Measurements from ENCODE around the gene EIF3A.
A peak's percentile ranks its signal among the peaks of the same experiment; 100 is the strongest.
"Not testable (repeated sequence)": the region's sequence is repeated elsewhere in the genome, so short reads cannot be mapped to it uniquely, and the experiment has no call there.

EIF3A gene

GRCh38 chr10:119080521-119081259, at the start of gene EIF3A:
EIF3A (minus strand) TSS chr10:119080817; CDS start chr10:119080676, 141 bp downstream.
- peak; percentile 87 to 91 for DNase-seq

- DNase-seq: no peak
Observed at GRCh38 chr10:119129721-119130120, 49.1 kb upstream of the EIF3A start.

GRCh38 chr10:119125942-119126341, 45.3 kb upstream of the EIF3A start:
- DNase-seq: no peak

GRCh38 chr10:119120875-119121274, 40.3 kb upstream of the EIF3A start:
- DNase-seq: no peak

DNA sequence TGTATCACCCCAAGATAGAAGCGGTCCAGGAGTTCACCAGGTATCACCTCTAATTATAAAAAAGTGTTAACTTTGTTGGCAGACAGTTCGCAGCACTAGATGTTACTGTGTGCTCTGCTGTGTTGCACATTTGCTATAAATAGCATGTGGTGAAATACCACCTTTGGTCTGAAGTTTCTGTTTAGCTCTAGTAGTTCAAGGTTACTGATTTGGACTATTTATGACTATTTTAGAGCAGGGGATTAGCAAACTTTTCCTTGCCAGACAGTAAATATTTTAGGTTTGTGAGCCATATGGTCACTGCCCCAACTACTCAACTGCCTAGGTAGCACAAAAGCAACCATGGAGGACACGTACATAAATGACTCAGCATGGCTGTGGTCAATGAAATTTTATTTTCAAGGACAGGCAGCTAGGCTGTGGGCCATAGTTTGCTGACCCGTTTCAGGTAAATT, 39.8 kb upstream of the EIF3A start:
- no peak for DNase-seq

DNA sequence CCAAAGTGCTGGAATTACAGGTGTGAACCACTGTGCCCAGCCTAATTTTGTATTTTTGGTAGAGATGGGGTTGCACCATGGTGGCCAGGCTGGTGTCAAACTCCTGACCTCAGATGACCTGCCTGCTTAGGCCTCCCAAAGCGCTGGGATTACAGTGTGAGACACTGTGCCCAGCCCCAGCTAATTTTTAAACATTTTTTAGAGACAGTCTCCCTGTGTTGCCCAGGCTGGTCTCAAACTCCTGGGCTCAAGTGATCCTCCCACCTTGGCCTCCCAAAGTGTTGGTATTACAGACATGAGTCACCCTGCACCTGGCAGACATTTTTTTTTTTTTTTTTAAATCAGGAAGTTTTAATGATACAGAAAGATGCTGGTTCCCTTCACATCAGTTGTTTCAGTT, 38.8 kb upstream of the EIF3A start:
- no peak for DNase-seq

DNA sequence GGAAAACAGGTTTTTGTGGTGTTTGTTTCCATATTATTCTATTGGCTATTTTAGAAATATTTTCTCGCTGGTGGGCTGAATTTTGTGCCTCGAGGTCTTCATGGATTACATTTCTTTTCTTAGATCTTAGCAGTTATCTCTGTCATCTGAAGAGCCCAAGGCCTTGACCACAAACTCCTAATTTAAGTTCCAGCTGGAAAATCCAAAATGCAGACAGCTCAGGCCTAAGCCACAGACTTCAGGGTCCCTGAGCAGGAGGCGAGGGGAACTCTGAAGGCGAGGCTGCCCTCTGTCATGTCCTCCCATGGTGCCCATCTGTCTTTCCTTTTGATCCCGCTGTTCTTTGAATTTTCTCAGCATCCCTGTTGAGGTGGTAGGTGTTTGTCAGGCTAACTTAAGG, 37.6 kb upstream of the EIF3A start:
- no peak for DNase-seq

DNA sequence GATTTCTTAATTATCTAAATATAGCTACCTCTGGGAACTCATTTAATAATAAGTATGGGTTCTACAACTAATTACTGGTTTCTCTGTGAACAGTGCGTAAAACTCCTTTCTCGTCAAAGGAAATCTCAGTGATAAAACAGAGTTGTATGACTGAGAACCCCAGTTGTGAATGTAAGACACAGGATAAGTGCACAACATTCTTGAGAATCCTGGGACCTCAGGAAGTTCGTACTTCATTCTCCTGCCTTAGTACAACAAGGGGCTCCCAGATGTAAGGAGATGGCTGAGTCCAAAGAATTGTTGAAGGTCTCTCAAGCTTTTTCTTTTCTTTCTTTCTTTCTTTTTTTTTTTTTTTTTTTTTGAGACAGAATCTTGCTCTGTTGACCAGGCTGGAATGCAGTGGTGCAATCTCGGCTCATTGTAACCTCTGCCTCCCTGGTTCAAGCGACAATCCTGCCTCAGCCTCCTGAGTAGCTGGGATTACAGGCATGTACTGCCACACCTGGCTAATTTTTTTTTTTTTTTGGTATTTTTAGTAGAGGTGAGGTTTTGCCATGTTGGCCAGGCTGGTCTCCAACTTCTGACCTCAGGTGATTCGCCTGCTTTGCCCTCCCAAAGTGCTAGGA, 35.8 kb upstream of the EIF3A start:
- DNase-seq: no peak

DNA sequence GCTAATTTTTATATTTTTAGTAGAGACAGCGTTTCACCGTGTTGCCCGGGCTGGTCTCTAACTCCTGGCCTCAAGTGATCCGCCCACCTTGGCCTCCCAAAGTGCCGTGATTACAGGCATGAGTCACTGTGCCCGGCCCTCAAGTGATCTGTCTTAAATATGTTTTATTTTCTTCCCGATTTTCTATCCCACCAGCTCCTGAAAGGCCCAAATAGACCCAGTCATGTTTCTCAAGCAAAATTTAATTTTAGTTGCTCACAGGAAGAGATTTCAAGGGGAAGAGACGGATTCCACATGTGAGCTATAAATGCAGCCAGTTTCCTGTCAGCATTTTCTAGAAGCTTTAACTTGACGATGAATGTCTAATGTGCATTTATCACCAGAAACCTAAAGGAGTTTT, 35.3 kb upstream of the EIF3A start:
- DNase-seq: no peak

DNA sequence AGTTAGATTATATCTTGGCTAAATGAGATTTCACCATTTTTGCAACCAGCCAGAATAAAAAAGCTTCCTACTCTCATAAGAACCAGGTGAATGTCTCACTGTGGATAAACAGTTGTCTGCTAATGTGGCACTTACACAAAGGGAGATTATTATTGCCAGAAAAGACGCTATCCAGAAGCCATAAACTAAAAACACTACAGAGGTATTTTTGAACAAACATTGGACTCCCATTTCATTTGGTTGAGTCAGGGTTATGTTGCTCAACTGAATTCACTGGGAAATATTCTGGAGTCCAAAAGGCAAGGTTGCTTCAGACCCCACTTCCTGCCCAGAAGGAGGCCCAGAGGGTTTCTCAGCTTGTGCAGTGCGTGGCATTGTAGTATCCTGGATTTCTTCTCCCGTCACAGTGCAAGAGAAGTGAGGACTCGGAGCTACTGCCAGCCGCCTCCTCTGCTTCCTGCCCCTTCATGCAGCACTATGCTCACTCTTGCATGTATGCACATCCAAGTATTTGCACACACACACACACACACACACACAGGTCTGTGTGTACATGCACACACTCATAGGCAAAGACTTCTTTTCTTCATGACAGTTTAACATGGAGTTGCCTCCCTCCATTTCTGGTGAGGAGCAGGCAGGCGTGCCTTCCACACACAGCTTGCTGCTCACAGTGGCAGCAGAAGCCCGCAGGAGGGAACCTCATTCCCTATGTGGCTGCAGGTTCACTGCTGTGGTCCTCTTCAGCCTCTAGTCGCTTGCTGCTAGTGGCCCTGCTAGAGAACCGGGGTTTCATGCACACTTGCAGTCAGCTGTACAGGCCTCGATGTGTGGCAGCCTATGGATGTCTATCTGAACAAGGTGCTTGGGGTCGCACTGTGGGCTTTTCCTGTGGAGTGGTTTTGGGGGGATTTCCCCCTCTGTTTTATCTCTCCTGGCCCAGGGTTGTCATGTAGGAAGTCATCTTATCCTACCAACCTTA, 33.4 kb upstream of the EIF3A start:
- DNase-seq: no peak

- DNase-seq: no peak
Observed at GRCh38 chr10:119112056-119112455, 31.4 kb upstream of the EIF3A start.

DNA sequence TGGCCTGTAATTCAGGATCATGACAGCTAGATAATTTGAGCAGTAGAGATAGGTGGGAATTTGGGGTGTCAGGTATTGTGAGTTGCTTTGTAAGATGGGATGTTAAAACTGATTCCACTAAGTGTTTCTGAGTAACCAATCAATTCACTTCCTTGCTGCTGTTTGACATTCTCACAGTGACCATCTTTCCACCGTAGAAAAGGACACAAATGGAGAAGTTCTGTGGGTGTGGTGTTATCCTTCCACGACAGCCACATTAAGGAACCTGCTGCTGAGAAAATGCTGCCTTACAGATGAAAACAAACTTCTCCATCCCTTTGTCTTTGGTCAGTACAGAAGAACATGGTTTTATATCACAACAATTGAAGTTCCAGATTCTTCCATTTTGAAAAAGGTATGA, 27.2 kb upstream of the EIF3A start:
- DNase-seq: not testable (repeated sequence)

- not testable (repeated sequence) for DNase-seq
Observed at GRCh38 chr10:119107106-119107505, 26.5 kb upstream of the EIF3A start.

GRCh38 chr10:119105899-119106298, 25.3 kb upstream of the EIF3A start:
- DNase-seq: not testable (repeated sequence)

DNA sequence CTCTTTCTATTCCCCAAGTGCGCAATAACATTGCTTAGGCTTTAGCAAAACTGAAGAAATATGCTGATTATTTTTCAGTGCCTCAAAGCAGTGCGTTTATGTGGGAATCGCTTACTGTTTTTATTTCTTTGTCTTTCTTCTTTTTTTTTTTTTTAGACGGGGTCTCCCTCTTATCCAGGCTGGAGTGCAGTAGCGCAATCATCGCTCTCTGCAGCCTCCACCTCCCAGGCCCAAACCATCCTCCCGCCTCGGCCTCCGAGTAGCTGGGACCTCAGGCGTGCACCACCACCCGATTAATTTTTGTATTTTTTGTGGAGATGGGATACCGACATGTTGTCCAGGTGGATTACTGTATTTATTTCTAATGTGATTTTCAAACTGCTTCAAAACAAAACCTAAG, 24.5 kb upstream of the EIF3A start:
- DNase-seq: no peak

GRCh38 chr10:119104654-119105015, 24.0 kb upstream of the EIF3A start:
- DNase-seq: no peak

DNA sequence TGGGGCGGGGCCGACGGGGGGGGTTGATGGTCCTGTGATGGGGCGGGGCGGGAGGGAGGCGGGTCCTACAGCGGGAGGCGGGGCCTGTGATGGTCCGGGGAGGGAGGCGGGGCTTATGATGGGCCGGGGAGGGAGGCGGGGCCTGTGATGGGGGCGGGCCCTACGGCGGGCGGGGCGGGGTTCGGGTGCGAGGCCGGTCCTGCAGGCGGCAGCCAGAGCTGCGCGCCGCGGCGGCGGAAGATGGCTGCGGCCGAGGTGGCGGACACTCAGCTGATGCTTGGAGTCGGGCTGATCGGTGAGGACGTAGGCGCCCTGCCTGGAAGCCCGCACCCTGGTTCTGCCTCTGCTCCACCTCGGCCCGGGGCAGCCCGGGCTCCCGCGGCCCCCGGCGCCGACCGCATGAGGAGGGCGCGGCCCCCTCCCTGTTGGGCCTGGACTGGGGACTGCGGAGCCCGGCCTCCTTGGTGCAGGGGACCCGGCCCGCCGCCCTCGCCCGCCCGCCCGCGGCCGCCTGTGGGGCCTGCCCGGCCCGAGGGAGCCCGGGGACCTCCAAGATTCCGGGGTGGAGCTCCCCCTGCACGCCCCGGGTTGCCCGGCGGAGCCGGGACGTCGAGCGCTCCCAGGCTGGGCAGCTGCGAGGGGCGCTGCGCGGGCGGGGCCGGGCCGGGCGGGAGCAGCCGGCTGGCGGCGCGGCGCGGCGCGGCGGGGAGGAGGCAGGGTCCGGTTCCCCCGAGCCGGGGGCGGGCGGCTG, 23.5 kb upstream of the EIF3A start, which contains the start of gene DENND10:
Gene DENND10, plus strand, starts transcription at position 211 of the 751 bp plus-strand sequence. Its CDS starts 30 bp downstream, at position 241.
- peak; percentile 68 to 80 for DNase-seq

DNA sequence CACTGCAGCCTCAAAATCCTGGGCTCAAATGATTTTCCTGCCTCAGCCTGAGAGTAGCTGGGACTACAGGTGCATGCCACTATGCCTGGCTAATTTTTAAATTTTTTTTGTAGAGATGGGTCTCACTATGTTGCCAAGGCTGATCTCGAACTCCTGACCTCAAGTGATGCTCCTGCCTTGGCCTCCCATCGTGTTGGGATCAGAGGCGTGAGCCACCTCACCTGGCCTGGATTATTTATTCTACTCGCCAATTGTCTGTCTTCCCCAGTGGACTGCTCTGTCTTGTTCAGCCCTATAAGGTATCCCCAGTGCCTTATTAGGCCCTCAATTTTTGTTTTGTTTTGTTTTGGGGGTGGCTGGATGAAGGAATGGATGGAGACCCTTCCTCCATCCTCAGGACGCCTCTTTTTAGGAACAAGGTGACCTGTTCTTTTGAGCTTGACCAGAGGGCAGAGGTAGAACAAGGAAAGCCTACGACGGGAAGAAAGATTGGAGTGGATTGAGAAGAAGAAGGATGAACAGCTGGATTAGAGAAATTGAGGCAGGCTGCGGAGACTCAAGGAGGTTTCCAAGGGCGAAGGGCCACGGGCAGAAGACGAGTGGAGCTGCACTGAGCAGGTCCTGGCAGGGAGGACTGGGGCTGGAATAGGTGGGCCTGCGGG, 22.8 kb upstream of the EIF3A start:
- no peak for DNase-seq

DNA sequence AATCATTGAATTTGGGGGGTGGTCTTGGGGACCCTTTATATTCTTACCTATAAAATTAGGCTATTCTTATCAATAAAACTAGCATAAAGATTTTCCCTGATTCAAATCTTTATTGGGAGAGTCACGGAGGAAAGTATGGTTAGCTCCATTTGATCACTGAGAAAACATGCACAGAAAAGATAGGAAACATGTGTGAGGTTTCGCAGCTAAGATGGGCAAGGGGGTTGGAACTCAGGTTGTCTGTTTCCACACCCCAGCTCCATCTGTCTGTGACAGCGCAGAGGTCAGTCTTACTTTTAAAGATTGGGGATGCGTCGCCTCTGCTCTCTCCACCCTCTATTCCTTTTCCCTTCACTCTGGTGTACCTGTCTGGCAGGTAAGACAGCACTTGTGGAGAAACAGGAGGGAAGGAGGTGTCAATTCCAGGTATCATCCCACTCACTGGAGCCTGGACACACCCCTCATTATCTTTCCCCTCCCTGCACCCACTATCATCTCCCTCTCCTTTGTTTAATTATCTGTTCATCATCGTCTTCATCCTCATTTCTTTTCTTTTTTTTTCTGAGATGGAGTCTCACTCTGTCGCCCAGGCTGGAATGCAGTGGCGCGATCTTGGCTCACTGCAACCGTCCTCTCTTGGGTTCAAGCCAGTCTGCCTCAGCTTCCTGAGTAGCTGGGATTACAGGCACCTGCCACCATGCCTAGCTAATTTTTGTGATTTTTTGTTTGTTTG, 20.9 kb upstream of the EIF3A start:
- no peak for DNase-seq

GRCh38 chr10:119100434-119101238, 20.0 kb upstream of the EIF3A start:
- DNase-seq: no peak

Measured in stimulated activated CD4-positive, alpha-beta T cell treated with anti-CD3 and anti-CD28 coated beads, Interleukin-4, amount 100 ng/mL, for 4 hours (primary cell).